Measurements from ENCODE around the gene PLCB1. TPM values are rescaled to one million over a fixed set of nuclear protein-coding genes. Genes with fewer than 3 reads are reported as not detected.

PLCB1 gene
- total RNA-seq, 1 experiment from 2014 or later: 11.3 TPM

- TF ChIP-seq PRRX2 (CRISPR knock-in tag; IDR thresholded peaks at IDR 0.05): no peak
- no peak for TF ChIP-seq CBFB (CRISPR knock-in tag; IDR thresholded peaks at IDR 0.05; ENCODE audit: low read depth)
- no peak for TF ChIP-seq ESRRA (CRISPR knock-in tag; IDR thresholded peaks at IDR 0.05; ENCODE audit: borderline replicate concordance)
Measured at GRCh38 chr20:8780915-8781314, 648.8 kb downstream of the PLCB1 start (continued).

GRCh38 chr20:8782804-8783203 lies 650.7 kb downstream of the PLCB1 start:
- H3K36me3 Mint-ChIP-seq: peaks cover 4% of the 10 kb centered on the region; the same call in 1 of the 2 replicates
- no peak overlapping the region for H3K27ac Mint-ChIP-seq
- H3K27me3 Mint-ChIP-seq (ENCODE audit: low read depth): no peaks in the 10 kb centered on the region
- ChIA-PET POLR2A (no interaction called here), CTCF (no interaction called here)
- no peak overlapping the region for H3K4me3 Mint-ChIP-seq
- DNase-seq (ENCODE audit: low spot score) (no peak), ATAC-seq (no peak)
- TF ChIP-seq ATF6 (CRISPR knock-in tag; IDR thresholded peaks at IDR 0.05): no peak
- no peak for TF ChIP-seq ZMAT4 (CRISPR knock-in tag; IDR thresholded peaks at IDR 0.05)
- no peak for TF ChIP-seq NFE2L1 (CRISPR knock-in tag; IDR thresholded peaks at IDR 0.05)
- no peak for TF ChIP-seq MAX (CRISPR knock-in tag; IDR thresholded peaks at IDR 0.05)
- TF ChIP-seq SMAD4 (CRISPR knock-in tag; IDR thresholded peaks at IDR 0.05): no peak
- TF ChIP-seq ATF2 (CRISPR knock-in tag; IDR thresholded peaks at IDR 0.05; ENCODE audit: borderline replicate concordance, low read depth): no peak
- no peak for TF ChIP-seq GTF2I (CRISPR knock-in tag; conservative IDR thresholded peaks at IDR 0.05)
- no peak for TF ChIP-seq NR1H2 (CRISPR knock-in tag; IDR thresholded peaks at IDR 0.05)
- TF ChIP-seq ELF4 (CRISPR knock-in tag; IDR thresholded peaks at IDR 0.05; ENCODE audit: low read depth): no peak
- TF ChIP-seq ZNF121 (CRISPR knock-in tag; IDR thresholded peaks at IDR 0.05): no peak
- TF ChIP-seq TP53 (CRISPR knock-in tag; IDR thresholded peaks at IDR 0.05): no peak
- peaks cover 16% of the 10 kb centered on the region for H3K9me3 Mint-ChIP-seq
- peaks cover 21% of the 10 kb centered on the region for H3K4me1 Mint-ChIP-seq

DNA sequence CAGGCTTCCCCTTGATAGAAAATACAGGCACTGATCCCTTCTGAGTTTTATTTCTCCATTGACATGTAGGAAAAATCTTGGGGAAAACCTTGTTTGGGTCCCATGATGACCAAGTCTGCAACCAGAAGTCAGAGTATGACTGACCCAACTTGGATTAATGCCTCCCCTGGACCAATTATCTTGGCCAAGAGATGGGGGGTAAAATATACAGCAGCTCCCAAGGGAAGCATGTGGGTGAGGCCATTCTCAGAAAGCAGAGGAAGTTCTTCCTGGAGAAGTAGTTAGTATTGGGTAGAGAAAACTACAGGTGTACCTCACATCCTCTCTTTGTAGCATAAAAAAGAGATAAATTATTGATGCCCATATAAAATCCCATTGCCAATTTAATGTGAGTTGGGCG lies 651.7 kb downstream of the PLCB1 start:
- H3K36me3 Mint-ChIP-seq: peaks cover 4% of the 10 kb centered on the region; the same call in 1 of the 2 replicates
- CTCF ChIA-PET: interaction anchor here (0.7 to 1.0 kb wide), 2 partner anchors 14 to 24 kb away, joined by 3 to 9 read pairs; no protein-coding TSS in a partner anchor
- H3K4me3 Mint-ChIP-seq: no peak overlapping the region
- no peak overlapping the region for H3K27ac Mint-ChIP-seq
- peaks cover 27% of the 10 kb centered on the region for H3K4me1 Mint-ChIP-seq
- ATAC-seq (no peak), DNase-seq (ENCODE audit: low spot score) (no peak)
- POLR2A ChIA-PET: no interaction called here
- H3K9me3 Mint-ChIP-seq: peaks cover 14% of the 10 kb centered on the region
- no peaks in the 10 kb centered on the region for H3K27me3 Mint-ChIP-seq (ENCODE audit: low read depth)
- TF ChIP-seq ZBTB21 (CRISPR knock-in tag; IDR thresholded peaks at IDR 0.05; ENCODE audit: borderline replicate concordance) (no peak), NFYB (CRISPR knock-in tag; conservative IDR thresholded peaks at IDR 0.05; ENCODE audit: low read depth) (no peak), MYBL2 (CRISPR knock-in tag; IDR thresholded peaks at IDR 0.05) (no peak), PRRX2 (CRISPR knock-in tag; IDR thresholded peaks at IDR 0.05) (no peak), ELF4 (CRISPR knock-in tag; IDR thresholded peaks at IDR 0.05; ENCODE audit: low read depth) (no peak), E2F5 (CRISPR knock-in tag; IDR thresholded peaks at IDR 0.05) (no peak), E2F1 (CRISPR knock-in tag; IDR thresholded peaks at IDR 0.05) (no peak), ARID4B (CRISPR knock-in tag; IDR thresholded peaks at IDR 0.05; ENCODE audit: borderline replicate concordance) (no peak), TEAD4 (CRISPR knock-in tag; IDR thresholded peaks at IDR 0.05) (no peak), NR1H2 (CRISPR knock-in tag; IDR thresholded peaks at IDR 0.05) (no peak), NFATC4 (CRISPR knock-in tag; IDR thresholded peaks at IDR 0.05) (no peak), NR3C1 (CRISPR knock-in tag; conservative IDR thresholded peaks at IDR 0.05; ENCODE audit: low read depth) (no peak)

All from WTC11 (cell line).